Islet of Langerhans (tissue), 1 donor: Measurements from ENCODE around the gene SFPQ.
"Not testable (repeated sequence)": the region's sequence is repeated elsewhere in the genome, so short reads cannot be mapped to it uniquely, and the experiment has no call there.

Experiments used
- FAIRE-seq: peaks from one replicate; lab custom pipeline; 2011; peaks lifted over from hg19 to GRCh38; lab: Jason Lieb, UNC

The SFPQ gene

DNA sequence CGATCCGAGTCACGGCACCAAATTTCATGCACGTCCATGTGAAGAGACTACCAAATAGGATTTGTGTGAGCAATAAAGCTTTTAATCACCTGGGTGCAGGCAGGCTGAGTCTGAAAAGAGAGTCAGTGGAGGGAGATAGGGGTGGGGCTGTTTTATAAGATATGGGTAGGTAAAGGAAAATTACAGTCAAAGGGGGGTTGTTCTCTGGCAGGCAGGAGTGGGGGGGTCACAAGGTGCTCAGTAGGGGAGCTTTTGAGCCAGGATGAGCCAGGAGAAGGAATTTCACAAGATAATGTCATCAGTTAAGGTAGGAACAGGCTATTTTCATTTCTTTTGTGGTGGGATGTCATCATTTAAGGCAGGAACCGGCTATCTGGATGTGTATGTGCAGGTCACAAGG is 55.4 kb downstream of the SFPQ start:
- FAIRE-seq: not testable (repeated sequence)

- no peak for FAIRE-seq
These were observed 56.2 kb downstream of the SFPQ start for GRCh38 chr1:35136780-35137179.
